Measurements from ENCODE around the gene ACP1.

Gene ACP1

DNA sequence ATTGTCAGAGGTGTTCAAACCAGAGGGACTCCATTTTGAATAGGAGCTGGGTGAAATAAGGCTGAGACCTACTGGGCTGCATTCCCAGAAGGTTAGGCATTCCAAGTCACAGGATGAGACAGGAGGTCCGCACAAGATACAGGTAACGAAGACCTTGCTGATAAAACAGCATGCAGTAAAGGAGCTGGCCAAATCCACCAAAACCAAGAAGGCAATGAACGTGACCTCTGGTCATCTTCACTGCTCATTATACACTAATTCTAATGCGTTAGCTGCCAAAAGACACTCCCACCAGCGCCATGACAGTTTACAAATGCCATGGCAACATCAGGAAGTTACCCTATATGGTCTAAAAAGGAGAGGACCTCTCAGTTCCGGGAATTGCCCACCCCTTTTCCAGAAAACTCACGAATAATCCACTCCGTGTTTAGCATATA, 11.5 kb upstream of the ACP1 start:
- TF ChIP-seq CTCF (IDR thresholded peaks at IDR 0.05), result no peak
- Histone ChIP-seq H3K27me3 (ENCODE audit: control insufficient read depth, insufficient read depth, low read length) (no peaks in the 10 kb centered on the region), H3K27ac (no peak overlapping the region), H3K9me3 (ENCODE audit: control insufficient read depth, low read length) (no peaks in the 10 kb centered on the region), H3K4me1 (no peaks in the 10 kb centered on the region), H3K4me3 (ENCODE audit: low read depth, low read length) (no peak overlapping the region), H3K36me3 (ENCODE audit: control insufficient read depth, insufficient read depth, low read length) (no peaks in the 10 kb centered on the region), H2AFZ (no peak overlapping the region), H3K9ac (no peak overlapping the region), H3K4me2 (ENCODE audit: low read length) (no peak overlapping the region), H3K79me2 (no peaks in the 10 kb centered on the region)

DNA sequence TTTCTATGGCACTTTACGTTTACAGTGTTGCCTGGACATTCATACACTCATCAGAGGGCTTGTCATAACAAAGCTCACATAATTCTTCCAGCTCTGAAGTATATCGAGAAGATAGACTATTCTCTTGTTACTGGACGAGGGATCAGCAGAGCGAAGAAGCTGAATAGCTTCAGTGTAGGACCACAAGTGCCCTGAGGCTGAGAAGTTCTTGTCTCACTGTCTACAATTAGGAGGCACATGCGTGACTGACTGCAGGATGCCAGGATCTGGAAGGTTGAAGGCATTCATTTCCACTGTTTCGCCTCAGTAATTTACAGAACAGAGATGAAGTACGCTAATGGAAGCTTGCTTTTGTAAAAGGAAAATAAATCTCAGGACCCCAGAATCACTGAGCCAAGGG, 10.5 kb upstream of the ACP1 start:
- no peak overlapping the region for H3K4me2 ChIP-seq (ENCODE audit: low read length)
- H3K4me1 ChIP-seq, result no peaks in the 10 kb centered on the region
- H3K79me2 ChIP-seq, result no peaks in the 10 kb centered on the region
- H3K27me3 ChIP-seq (ENCODE audit: control insufficient read depth, insufficient read depth, low read length), result no peaks in the 10 kb centered on the region
- no peak overlapping the region for H3K27ac ChIP-seq
- no peak for TF ChIP-seq CTCF (IDR thresholded peaks at IDR 0.05)
- H3K9ac ChIP-seq, result no peak overlapping the region
- H3K4me3 ChIP-seq (ENCODE audit: low read depth, low read length), result no peak overlapping the region
- H2AFZ ChIP-seq, result no peak overlapping the region
- no peaks in the 10 kb centered on the region for H3K36me3 ChIP-seq (ENCODE audit: control insufficient read depth, insufficient read depth, low read length)
- H3K9me3 ChIP-seq (ENCODE audit: control insufficient read depth, low read length), result no peaks in the 10 kb centered on the region

DNA sequence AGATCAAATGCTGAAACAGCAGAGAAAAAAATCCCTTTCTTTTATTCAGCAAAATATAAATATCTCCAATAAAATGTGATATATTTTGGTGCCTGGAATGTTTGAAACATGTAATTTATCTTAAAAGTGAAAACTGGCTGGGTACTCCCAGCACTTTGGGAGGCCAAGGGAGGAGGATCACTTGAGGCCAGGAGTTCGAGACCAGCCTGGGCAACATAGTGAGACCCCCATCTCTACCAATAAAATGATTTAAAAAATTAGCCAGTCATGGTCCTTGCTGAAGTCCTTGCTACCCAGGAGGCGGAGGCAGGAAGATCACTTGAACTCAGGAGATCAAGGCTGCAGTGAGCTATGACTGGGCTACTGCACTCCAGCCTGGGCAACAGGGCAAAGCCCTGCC, 9.6 kb upstream of the ACP1 start:
- Histone ChIP-seq H3K9ac (no peak overlapping the region), H3K4me2 (ENCODE audit: low read length) (no peak overlapping the region), H3K4me3 (ENCODE audit: low read depth, low read length) (no peak overlapping the region), H3K27me3 (ENCODE audit: control insufficient read depth, insufficient read depth, low read length) (no peaks in the 10 kb centered on the region), H2AFZ (no peak overlapping the region), H3K4me1 (peaks cover under 1% of the 10 kb centered on the region), H3K27ac (no peak overlapping the region), H3K9me3 (ENCODE audit: control insufficient read depth, low read length) (no peaks in the 10 kb centered on the region), H3K36me3 (ENCODE audit: control insufficient read depth, insufficient read depth, low read length) (no peaks in the 10 kb centered on the region), H3K79me2 (no peaks in the 10 kb centered on the region)
- no peak for TF ChIP-seq CTCF (IDR thresholded peaks at IDR 0.05)

DNA sequence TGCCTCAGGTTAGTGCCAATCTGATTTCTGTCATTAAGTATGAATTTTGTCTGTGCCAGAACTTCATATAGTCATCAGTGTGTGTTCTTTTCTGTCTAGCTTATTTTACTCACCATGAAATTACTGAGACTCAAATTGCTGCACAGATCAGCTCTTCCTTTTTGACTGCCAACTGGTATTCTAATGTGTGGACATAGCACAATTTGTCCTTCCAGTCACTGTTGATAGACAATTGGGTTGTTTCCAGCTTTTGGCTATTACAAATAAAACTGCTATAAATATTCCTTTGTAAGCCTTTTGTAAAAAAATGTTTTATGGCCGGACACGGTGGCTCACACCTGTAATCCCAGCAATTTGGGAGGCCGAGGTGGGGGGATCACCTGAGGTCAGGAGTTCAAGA, 8.7 kb upstream of the ACP1 start:
- Histone ChIP-seq H3K9ac (no peak overlapping the region), H3K4me3 (ENCODE audit: low read depth, low read length) (no peak overlapping the region), H3K9me3 (ENCODE audit: control insufficient read depth, low read length) (no peaks in the 10 kb centered on the region), H3K36me3 (ENCODE audit: control insufficient read depth, insufficient read depth, low read length) (no peaks in the 10 kb centered on the region), H3K27me3 (ENCODE audit: control insufficient read depth, insufficient read depth, low read length) (no peaks in the 10 kb centered on the region), H3K4me2 (ENCODE audit: low read length) (no peak overlapping the region), H3K4me1 (peaks cover 5% of the 10 kb centered on the region), H3K27ac (no peak overlapping the region), H2AFZ (no peak overlapping the region), H3K79me2 (no peaks in the 10 kb centered on the region)
- no peak for TF ChIP-seq CTCF (IDR thresholded peaks at IDR 0.05)

GRCh38 chr2:257429-257828, 7.3 kb upstream of the ACP1 start:
- Histone ChIP-seq H3K79me2 (no peaks in the 10 kb centered on the region), H3K9ac (no peak overlapping the region), H3K4me3 (ENCODE audit: low read depth, low read length) (no peak overlapping the region), H3K9me3 (ENCODE audit: control insufficient read depth, low read length) (no peaks in the 10 kb centered on the region), H3K4me2 (ENCODE audit: low read length) (no peak overlapping the region), H3K27ac (no peak overlapping the region), H3K36me3 (ENCODE audit: control insufficient read depth, insufficient read depth, low read length) (no peaks in the 10 kb centered on the region), H3K4me1 (peaks cover 5% of the 10 kb centered on the region), H3K27me3 (ENCODE audit: control insufficient read depth, insufficient read depth, low read length) (no peaks in the 10 kb centered on the region), H2AFZ (no peak overlapping the region)
- TF ChIP-seq CTCF (IDR thresholded peaks at IDR 0.05), result no peak
